Glomerular visceral epithelial cell (primary cell): ENCODE measurements around the gene SULT1C3.

Experiments used
- DNase-seq: peaks from one replicate; pipeline ENCODE4 v3.0.0-alpha.2; 2016; ENCODE audit errors: extremely low spot score

The SULT1C3 gene

DNA sequence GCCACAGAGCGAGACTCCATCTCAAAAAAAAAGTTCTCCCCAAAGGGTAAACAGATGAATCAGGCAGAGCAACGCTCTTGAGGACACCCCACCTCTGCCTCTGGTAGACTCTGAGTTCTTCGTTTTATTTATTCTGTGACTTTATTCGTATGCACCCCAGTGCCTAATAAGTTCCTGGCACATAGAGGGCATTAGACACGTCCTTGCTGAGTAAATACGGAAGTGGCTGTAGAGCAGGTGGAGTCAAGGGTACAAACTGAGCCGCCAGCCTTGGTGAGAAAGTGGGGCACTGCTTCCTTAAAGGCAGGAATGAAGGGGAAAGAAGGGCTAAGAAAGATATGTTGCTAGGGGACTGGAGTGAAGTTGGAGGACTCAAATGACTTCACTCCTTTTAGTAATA is 61.8 kb downstream of the SULT1C3 start:
- no peak for DNase-seq

DNA sequence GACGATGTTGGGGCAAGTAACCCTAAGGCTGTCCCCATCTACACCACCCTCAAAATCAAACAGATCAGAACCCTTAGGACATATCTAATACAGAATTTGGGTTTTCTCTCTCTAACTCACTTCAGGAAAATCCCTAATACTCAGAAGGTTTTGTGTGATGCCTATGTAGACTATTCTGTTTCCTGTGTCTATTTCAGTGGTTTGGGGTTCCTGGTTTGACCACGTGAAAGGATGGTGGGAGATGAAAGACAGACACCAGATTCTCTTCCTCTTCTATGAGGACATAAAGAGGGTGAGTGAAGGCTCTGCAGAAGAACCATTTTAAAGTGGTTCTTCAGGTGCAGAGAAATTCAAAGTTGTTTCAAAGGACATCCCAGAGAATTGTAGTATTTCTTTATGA is 65.2 kb downstream of the SULT1C3 start:
- DNase-seq, result no peak

DNA sequence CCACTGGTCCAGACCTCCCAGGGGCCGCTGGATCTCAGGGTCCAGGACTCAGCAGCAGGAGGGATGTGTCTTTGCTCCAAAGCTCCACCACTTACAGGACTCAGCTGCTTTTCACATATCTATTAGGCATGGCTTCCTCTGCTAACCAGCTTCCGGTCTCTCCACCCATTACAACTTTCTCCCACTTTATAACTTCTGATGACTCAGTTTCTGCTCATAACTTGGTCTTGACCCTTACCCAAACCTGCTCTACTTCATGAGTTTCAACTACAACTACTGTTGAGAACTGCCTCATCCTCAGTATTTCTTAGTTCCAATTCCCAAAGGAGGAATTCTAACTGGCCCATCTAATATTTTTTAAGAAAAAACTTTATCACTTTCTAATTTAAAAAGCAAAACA is 66.1 kb downstream of the SULT1C3 start:
- no peak for DNase-seq

DNA sequence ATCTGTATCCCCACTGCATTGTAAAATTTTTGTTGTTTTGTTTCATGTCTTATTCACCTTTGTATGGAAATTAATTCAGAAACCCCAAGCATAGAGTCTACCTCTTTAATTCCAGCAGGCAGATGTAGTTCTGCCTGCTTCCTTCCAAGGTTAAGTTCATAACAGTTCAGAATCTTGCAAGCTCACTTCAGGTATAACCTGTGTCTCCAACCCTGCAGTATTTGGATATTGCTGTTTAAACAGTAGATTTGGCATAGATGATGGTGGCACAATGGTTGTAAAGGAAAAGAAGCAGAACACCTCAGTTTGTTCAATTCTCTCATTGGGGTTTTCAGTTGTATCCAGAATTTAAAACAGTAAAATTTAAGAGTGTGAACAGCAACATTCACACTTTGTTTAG is 70.1 kb downstream of the SULT1C3 start:
- DNase-seq, result no peak
